BE2C (cell line): ENCODE measurements around the gene TULP4.
"Not testable (repeated sequence)": the region's sequence is repeated elsewhere in the genome, so short reads cannot be mapped to it uniquely, and the experiment has no call there.

Experiments used
- DNase-seq: peaks from one replicate; pipeline ENCODE4 v3.0.0-alpha.2; 2020
- H3K27me3 ChIP-seq: fragments of 250-450 bp; sonication (Bioruptor Pico); 2 replicates; pipeline ENCODE4 v1.5.1; 2020; ENCODE audit warnings: mild to moderate bottlenecking
- H3K36me3 ChIP-seq: fragments of 250-450 bp; sonication (Bioruptor Pico); 2 replicates; pipeline ENCODE4 v1.5.1; 2020; ENCODE audit warnings: mild to moderate bottlenecking
- H3K4me1 ChIP-seq: fragments of 250-450 bp; sonication (Bioruptor Pico); 2 replicates; pipeline ENCODE4 v1.5.1; 2020
- H3K4me3 ChIP-seq: 2 replicates; pipeline ENCODE4 v1.5.1; 2011; ENCODE audit warnings: low read depth, low read length
- H3K9me3 ChIP-seq: fragments of 250-450 bp; sonication (Bioruptor Pico); 2 replicates; pipeline ENCODE4 v1.5.1; 2020
- CTCF ChIP-seq: IDR thresholded peaks from 2 replicates; pipeline ENCODE4 v1.5.1; 2012; ENCODE audit warnings: mild to moderate bottlenecking, low read depth, low read length

TULP4 gene

GRCh38 chr6:158516098-158516497 is 203.8 kb downstream of the TULP4 start:
- no peaks in the 10 kb centered on the region for H3K36me3 ChIP-seq
- H3K4me1 ChIP-seq: peaks cover 6% of the 10 kb centered on the region
- no peak for TF ChIP-seq CTCF
- no peaks in the 10 kb centered on the region for H3K27me3 ChIP-seq
- H3K9me3 ChIP-seq: no peaks in the 10 kb centered on the region; the same call in none of the 2 replicates
- DNase-seq: no peak
- no peak overlapping the region for H3K4me3 ChIP-seq

GRCh38 chr6:158517038-158517437 is 204.8 kb downstream of the TULP4 start:
- TF ChIP-seq CTCF: no peak
- H3K4me3 ChIP-seq: no peak overlapping the region
- no peaks in the 10 kb centered on the region for H3K36me3 ChIP-seq
- H3K4me1 ChIP-seq: peaks cover 6% of the 10 kb centered on the region
- H3K27me3 ChIP-seq: no peaks in the 10 kb centered on the region
- no peak for DNase-seq
- no peaks in the 10 kb centered on the region; the same call in none of the 2 replicates for H3K9me3 ChIP-seq

GRCh38 chr6:158517581-158517980 is 205.3 kb downstream of the TULP4 start:
- Histone ChIP-seq H3K36me3 (no peaks in the 10 kb centered on the region), H3K9me3 (no peaks in the 10 kb centered on the region; the same call in none of the 2 replicates), H3K4me1 (peaks cover 6% of the 10 kb centered on the region), H3K4me3 (no peak overlapping the region; the same call in 1 of the 2 replicates), H3K27me3 (no peaks in the 10 kb centered on the region)
- no peak for DNase-seq
- TF ChIP-seq CTCF: no peak

GRCh38 chr6:158518191-158519127 is 206.2 kb downstream of the TULP4 start:
- no peaks in the 10 kb centered on the region for H3K27me3 ChIP-seq
- peaks cover 6% of the 10 kb centered on the region for H3K4me1 ChIP-seq

GRCh38 chr6:158519300-158519699 is 207.0 kb downstream of the TULP4 start:
- no peaks in the 10 kb centered on the region for H3K27me3 ChIP-seq
- H3K9me3 ChIP-seq: no peaks in the 10 kb centered on the region; the same call in 1 of the 2 replicates
- peaks cover 6% of the 10 kb centered on the region for H3K4me1 ChIP-seq
- TF ChIP-seq CTCF: no peak
- no peak overlapping the region for H3K4me3 ChIP-seq
- DNase-seq: no peak
- no peaks in the 10 kb centered on the region for H3K36me3 ChIP-seq

More at GRCh38 chr6:158518191-158519127, 206.2 kb downstream of the TULP4 start:
- H3K9me3 ChIP-seq: no peaks in the 10 kb centered on the region; the same call in 1 of the 2 replicates
- TF ChIP-seq CTCF: peak; percentile 82
- H3K4me3 ChIP-seq: peak overlapping the region; percentile 63
- no peaks in the 10 kb centered on the region for H3K36me3 ChIP-seq
- DNase-seq: peak; percentile 82

GRCh38 chr6:158519761-158520160 is 207.5 kb downstream of the TULP4 start:
- H3K4me3 ChIP-seq: no peak overlapping the region
- no peak for DNase-seq
- no peak for TF ChIP-seq CTCF
- H3K27me3 ChIP-seq: no peaks in the 10 kb centered on the region
- no peaks in the 10 kb centered on the region; the same call in 1 of the 2 replicates for H3K9me3 ChIP-seq
- H3K36me3 ChIP-seq: no peaks in the 10 kb centered on the region
- peaks cover 6% of the 10 kb centered on the region for H3K4me1 ChIP-seq

GRCh38 chr6:158520975-158521374 is 208.7 kb downstream of the TULP4 start:
- not testable (repeated sequence) for H3K27me3 ChIP-seq, DNase-seq, H3K4me3 ChIP-seq, H3K4me1 ChIP-seq, H3K36me3 ChIP-seq, H3K9me3 ChIP-seq
